IMR-90 (cell line): Measurements from ENCODE around the gene PIH1D1. TPM values are rescaled to one million over a fixed set of nuclear protein-coding genes. Genes with fewer than 3 reads are reported as not detected.
A peak's percentile ranks its signal among the peaks of the same experiment; 100 is the strongest.

Experiments
- ATAC-seq: fragments of 200-7000 bp; cut with Tn5 transposase; 2 replicates; pipeline ENCODE4 v1.9.1; 2020; ENCODE audit warnings: low read depth, mild to moderate bottlenecking, moderate library complexity
- BruUV-seq: library from RNA; stranded (reverse); fragments of 400-500 nt; replicated peaks from 2 replicates; lab custom pipeline; 2021; lab: Mats Ljungman, UMichigan
- CTCF ChIA-PET: fragments of 300-600 bp; formaldehyde crosslinking; extraction: SDS; loops from one replicate; lab custom pipeline; 2021; ENCODE audit warnings: antibody characterized with exemption; lab: Yijun Ruan, JAX
- POLR2A ChIA-PET: fragments of 300-600 bp; sonication (Branson Sonifier 250); formaldehyde crosslinking; loops from one replicate; lab custom pipeline; 2022; ENCODE audit warnings: antibody characterized with exemption; ENCODE audit not compliant: unreplicated experiment; lab: Charles Lee
- DNase-seq: peaks from one replicate; pipeline ENCODE4 v3.0.0; 2013
- H2AFZ ChIP-seq: replicated peaks from 2 replicates; pipeline ENCODE3; 2013; ENCODE audit warnings: low read length, mild to moderate bottlenecking; ENCODE audit not compliant: poor library complexity
- H2AK5ac ChIP-seq: 2 replicates; pipeline ENCODE4 v1.6.1; 2013; ENCODE audit warnings: low read depth, low read length, inconsistent platforms
- H2AK9ac ChIP-seq: replicated peaks from 2 replicates; pipeline ENCODE3; 2013; ENCODE audit warnings: mild to moderate bottlenecking, low read depth, low read length, moderate library complexity; ENCODE audit not compliant: poor library complexity
- H2BK120ac ChIP-seq: 2 replicates; pipeline ENCODE4 v1.6.1; 2013; ENCODE audit warnings: low read depth, low read length, inconsistent platforms
- H2BK15ac ChIP-seq: 3 replicates; pipeline ENCODE4 v1.6.1; 2013; ENCODE audit warnings: low read depth, low read length, inconsistent platforms
- H2BK20ac ChIP-seq: 2 replicates; pipeline ENCODE4 v1.6.1; 2013; ENCODE audit warnings: low read depth, mild to moderate bottlenecking, inconsistent platforms, low read length, moderate library complexity
- H2BK5ac ChIP-seq: 2 replicates; pipeline ENCODE4 v1.6.1; 2013; ENCODE audit warnings: mild to moderate bottlenecking, low read depth, low read length, inconsistent platforms; ENCODE audit not compliant: poor library complexity, severe bottlenecking
- H3K14ac ChIP-seq: replicated peaks from 2 replicates; pipeline ENCODE4 v1.6.1; 2013; ENCODE audit warnings: low read depth, low read length, inconsistent platforms
- H3K18ac ChIP-seq: 2 replicates; pipeline ENCODE4 v1.6.1; 2013; ENCODE audit warnings: low read depth, low read length, control low read depth
- H3K23ac ChIP-seq: 2 replicates; pipeline ENCODE4 v1.6.1; 2013; ENCODE audit warnings: low read depth, low read length, inconsistent platforms
- H3K27ac ChIP-seq: 2 replicates; pipeline ENCODE4 v1.5.1; 2013; ENCODE audit warnings: mild to moderate bottlenecking, control low read depth, low read length; ENCODE audit not compliant: insufficient read depth
- H3K27me3 ChIP-seq: 2 replicates; pipeline ENCODE4 v1.6.1; 2013; ENCODE audit warnings: low read length; ENCODE audit not compliant: control insufficient read depth, insufficient read depth
- H3K36me3 ChIP-seq: 2 replicates; pipeline ENCODE4 v1.6.1; 2013; ENCODE audit warnings: low read length, mixed read lengths; ENCODE audit not compliant: control insufficient read depth, insufficient read depth
- H3K4ac ChIP-seq: 2 replicates; pipeline ENCODE4 v1.6.1; 2013; ENCODE audit warnings: low read depth, low read length, inconsistent platforms
- H3K4me1 ChIP-seq: 2 replicates; pipeline ENCODE4 v1.6.1; 2013; ENCODE audit warnings: low read length, mixed read lengths; ENCODE audit not compliant: control insufficient read depth, insufficient read depth
- H3K4me2 ChIP-seq: 2 replicates; pipeline ENCODE4 v1.6.1; 2013; ENCODE audit warnings: low read depth, mild to moderate bottlenecking, control low read depth, low read length, moderate library complexity
- H3K4me3 ChIP-seq: 2 replicates; pipeline ENCODE4 v1.5.1; 2013; ENCODE audit warnings: low read depth, mild to moderate bottlenecking, control low read depth, low read length, moderate library complexity; ENCODE audit not compliant: insufficient read depth
- H3K56ac ChIP-seq: 2 replicates; pipeline ENCODE4 v1.6.1; 2013; ENCODE audit warnings: low read length, inconsistent platforms; ENCODE audit not compliant: insufficient read depth; ENCODE audit errors: extremely low read depth
- H3K79me1 ChIP-seq, 2 experiments: 2 replicates each; pipeline ENCODE4 v1.6.1; 2013; ENCODE audit warnings: low read length in 2 of 2, inconsistent platforms in 1 of 2, low read depth in 1 of 2
- H3K9ac ChIP-seq: 2 replicates; pipeline ENCODE4 v1.6.1; 2013; ENCODE audit warnings: low read depth, low read length, control low read depth
- H3K9me1 ChIP-seq: 2 replicates; pipeline ENCODE4 v1.6.1; 2013; ENCODE audit warnings: low read length, inconsistent platforms; ENCODE audit not compliant: insufficient read depth
- H3K9me3 ChIP-seq: 2 replicates; pipeline ENCODE4 v1.6.1; 2013; ENCODE audit warnings: low read length; ENCODE audit not compliant: control insufficient read depth, insufficient read depth
- H4K20me1 ChIP-seq: 2 replicates; pipeline ENCODE4 v1.6.1; 2013; ENCODE audit warnings: low read length, inconsistent platforms; ENCODE audit not compliant: insufficient read depth
- H4K5ac ChIP-seq: 2 replicates; pipeline ENCODE4 v1.6.1; 2013; ENCODE audit warnings: mild to moderate bottlenecking, low read depth, low read length, control low read depth
- H4K8ac ChIP-seq, 2 experiments: 2 replicates each; pipeline ENCODE4 v1.6.1; 2013; ENCODE audit warnings: low read depth in 2 of 2, low read length in 2 of 2, control low read depth in 1 of 2, inconsistent platforms in 1 of 2
- H4K91ac ChIP-seq: 2 replicates; pipeline ENCODE4 v1.6.1; 2013; ENCODE audit warnings: low read depth, low read length, inconsistent platforms; ENCODE audit not compliant: insufficient read depth
- CEBPB ChIP-seq: IDR thresholded peaks from 2 replicates; pipeline ENCODE4 v1.6.1; 2012; ENCODE audit warnings: low read depth, low read length, improper control_type of control experiment
- FOS ChIP-seq: fragments of 150-350 bp; IDR thresholded peaks from 2 replicates; pipeline ENCODE4 v1.6.1; 2016; ENCODE audit warnings: low read depth, low read length
- MAFK ChIP-seq: IDR thresholded peaks from 2 replicates; pipeline ENCODE4 v1.6.1; 2012; ENCODE audit warnings: low read depth, low read length, improper control_type of control experiment
- MXI1 ChIP-seq: IDR thresholded peaks from 2 replicates; pipeline ENCODE4 v1.6.1; 2012; ENCODE audit warnings: low read depth, mild to moderate bottlenecking, low read length, moderate library complexity, borderline replicate concordance
- NFE2L2 ChIP-seq: fragments of 150-350 bp; IDR thresholded peaks from 2 replicates; pipeline ENCODE4 v1.6.1; 2016; ENCODE audit warnings: low read depth, mild to moderate bottlenecking, low read length
- POLR2A ChIP-seq: IDR thresholded peaks from 2 replicates; pipeline ENCODE4 v1.6.1; 2012; ENCODE audit warnings: mild to moderate bottlenecking, low read depth, low read length
- RCOR1 ChIP-seq: IDR thresholded peaks from 2 replicates; pipeline ENCODE4 v1.6.1; 2012; ENCODE audit warnings: mild to moderate bottlenecking, low read length, improper control_type of control experiment; ENCODE audit not compliant: insufficient replicate concordance
- RFX5 ChIP-seq: IDR thresholded peaks from 2 replicates; pipeline ENCODE4 v1.8.0; 2012; ENCODE audit warnings: low read depth, mild to moderate bottlenecking, low read length, moderate library complexity
- SMC3 ChIP-seq: fragments of 150-350 bp; IDR thresholded peaks from 2 replicates; pipeline ENCODE4 v1.6.1; 2016; ENCODE audit warnings: low read depth, mild to moderate bottlenecking, antibody characterized with exemption, low read length, moderate library complexity
- WGBS, 2 experiments: methylation state at CpG; one replicate each; pipeline versions ENCODE4 v1.1.5 to v1.1.7; 2013; ENCODE audit warnings: missing lambda C conversion rate in 2 of 2; ENCODE audit not compliant: insufficient read length in 1 of 2; ENCODE audit errors: extremely low coverage in 2 of 2; 5-methylcytosine and 5-hydroxymethylcytosine counted together
- dilution Hi-C: fragments of 300-500 bp; cut with HindIII; formaldehyde crosslinking; loops from one replicate; pipeline ENCODE4 v1.14.3; 2018; ENCODE audit warnings: low sequenced_read_pairs; ENCODE audit not compliant: unreplicated experiment
- in situ Hi-C: fragments of 300-500 bp; cut with MboI; formaldehyde crosslinking; loops from 3 replicates; pipeline ENCODE4 v1.14.3; 2019; ENCODE audit warnings: low sequenced_read_pairs, inconsistent platforms, mixed read lengths
- intact Hi-C: fragments of 100-400 bp; cut with micrococcal nuclease; formaldehyde crosslinking; loops from 2 replicates; pipeline ENCODE4 v1.10.0; 2022
- polyA plus RNA-seq, 3 experiments: library from polyadenylated mRNA; depleted of rRNA; stranded (reverse); fragments of >200 nt; gene quantifications; 2 replicates each; pipeline ENCODE4 v1.2.3, GENCODE V29; 2012; ENCODE audit warnings: low replicate concordance in 1 of 3
- total RNA-seq: library from RNA; depleted of rRNA; stranded (reverse); fragments of >200 nt; gene quantifications from 2 replicates; pipeline ENCODE4 v1.2.3, GENCODE V29; 2012
- TF ChIP-seq, protein P1 (sequence below): fragments of 150-350 bp; IDR thresholded peaks from 2 replicates; pipeline ENCODE4 v1.6.1; 2016; ENCODE audit warnings: low read depth, mild to moderate bottlenecking, low read length, moderate library complexity, borderline replicate concordance

The PIH1D1 gene
- total and polyA plus RNA-seq, 2 of the 4 experiments (the other 2 are of a cell fraction), result 77.9 to 122 TPM

DNA sequence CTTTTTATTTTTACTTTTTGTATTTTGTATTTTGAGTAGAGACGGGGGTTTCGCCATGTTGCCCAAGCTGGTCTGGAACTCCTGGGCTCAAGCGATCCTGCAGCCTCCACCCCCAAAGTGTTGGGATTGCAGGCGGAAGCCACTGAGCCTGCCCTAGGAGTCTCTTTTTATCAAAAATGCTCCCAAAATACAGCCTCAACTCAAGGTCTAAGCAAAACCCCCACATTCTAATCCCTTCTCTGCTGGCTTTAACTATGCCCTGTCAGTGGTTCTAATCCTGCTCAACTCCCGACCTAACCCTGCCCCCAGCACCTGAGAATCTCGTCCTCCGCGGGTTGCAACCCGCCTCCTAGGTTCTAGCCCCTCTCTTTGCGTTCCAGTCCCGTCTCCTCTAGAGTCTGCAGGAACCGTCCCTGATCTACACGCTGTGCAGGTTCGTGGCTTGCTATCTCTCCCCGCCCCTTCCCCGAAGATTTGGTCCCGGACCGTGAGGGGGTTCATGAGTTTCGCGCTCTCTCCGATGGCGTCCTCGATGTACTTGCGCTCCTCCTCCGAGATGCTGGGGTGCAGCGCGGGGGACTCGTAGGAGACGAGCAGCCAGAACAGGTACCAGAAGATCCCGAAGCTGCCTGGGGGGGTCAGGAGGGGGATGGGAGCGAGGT lies 18.2 kb downstream of the PIH1D1 start:
- H3K14ac ChIP-seq, result no peak overlapping the region
- H3K9me1 ChIP-seq, result no peaks in the 10 kb centered on the region
- H4K5ac ChIP-seq, result no peak overlapping the region
- ChIA-PET CTCF (no interaction called here), POLR2A (no interaction called here)
- intact Hi-C loops (no loop called here), in situ Hi-C loops (loop anchor here (10.0 kb wide), 1 partner anchor 169 kb away; no protein-coding TSS in a partner anchor), dilution Hi-C loops (no loop called here)
- H2AFZ ChIP-seq, result peak overlapping the region; percentile 49
- WGBS, 2 experiments, result 10% methylated on average over 11 of the region's 31 CpGs; no CpG with 5 or more reads in 1 of the 2 experiments
- no peak overlapping the region for H3K4me2 ChIP-seq
- H2BK20ac ChIP-seq, result no peak overlapping the region
- H3K79me1 ChIP-seq, result no peaks in the 10 kb centered on the region
- no peaks in the 10 kb centered on the region for H3K4me1 ChIP-seq
- TF ChIP-seq NFE2L2 (no peak), RFX5 (no peak), SMC3 (no peak), MXI1 (no peak), MAFK (no peak), CEBPB (no peak), POLR2A (no peak), FOS (no peak), RCOR1 (no peak)
- TF ChIP-seq, protein P1, sequence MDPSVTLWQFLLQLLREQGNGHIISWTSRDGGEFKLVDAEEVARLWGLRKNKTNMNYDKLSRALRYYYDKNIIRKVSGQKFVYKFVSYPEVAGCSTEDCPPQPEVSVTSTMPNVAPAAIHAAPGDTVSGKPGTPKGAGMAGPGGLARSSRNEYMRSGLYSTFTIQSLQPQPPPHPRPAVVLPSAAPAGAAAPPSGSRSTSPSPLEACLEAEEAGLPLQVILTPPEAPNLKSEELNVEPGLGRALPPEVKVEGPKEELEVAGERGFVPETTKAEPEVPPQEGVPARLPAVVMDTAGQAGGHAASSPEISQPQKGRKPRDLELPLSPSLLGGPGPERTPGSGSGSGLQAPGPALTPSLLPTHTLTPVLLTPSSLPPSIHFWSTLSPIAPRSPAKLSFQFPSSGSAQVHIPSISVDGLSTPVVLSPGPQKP, result no peak
- H2AK9ac ChIP-seq, result peak overlapping the region; percentile 3
- H3K9ac ChIP-seq, result no peak overlapping the region
- H3K9me3 ChIP-seq, result peaks cover 18% of the 10 kb centered on the region
- DNase-seq (no peak), ATAC-seq (no peak)
- no peak overlapping the region for H4K8ac ChIP-seq
- no peak overlapping the region for H3K18ac ChIP-seq
- no peaks in the 10 kb centered on the region for H3K36me3 ChIP-seq
- H3K27me3 ChIP-seq, result peaks cover 97% of the 10 kb centered on the region
- no peak overlapping the region for H3K4ac ChIP-seq
- no peak overlapping the region for H2BK120ac ChIP-seq
- no peak overlapping the region for H3K27ac ChIP-seq
- H4K91ac ChIP-seq, result no peak overlapping the region
- H3K56ac ChIP-seq, result no peak overlapping the region
- BruUV-seq, result no TSS peak
- no peaks in the 10 kb centered on the region for H4K20me1 ChIP-seq
- H3K23ac ChIP-seq, result no peak overlapping the region
- H2AK5ac ChIP-seq, result no peak overlapping the region
- no peak overlapping the region for H2BK5ac ChIP-seq
- no peak overlapping the region for H3K4me3 ChIP-seq
- no peak overlapping the region for H2BK15ac ChIP-seq
